Measurements from ENCODE around the gene POLA1.

The POLA1 gene

GRCh38 chrX:25010784-25011588 lies 317.3 kb downstream of the POLA1 start:
- DNase-seq (ENCODE audit: low spot score): no peak

- DNase-seq (ENCODE audit: low spot score): no peak
These were observed 318.1 kb downstream of the POLA1 start for GRCh38 chrX:25011589-25012432.

- DNase-seq (ENCODE audit: low spot score): peak; percentile 66
These were observed 318.7 kb downstream of the POLA1 start for GRCh38 chrX:25012433-25012735.

- DNase-seq (ENCODE audit: low spot score): peak; percentile 61
These were observed 319.3 kb downstream of the POLA1 start for GRCh38 chrX:25012793-25013631.

GRCh38 chrX:25013632-25014365 lies 320.1 kb downstream of the POLA1 start:
- DNase-seq (ENCODE audit: low spot score): no peak

- DNase-seq (ENCODE audit: low spot score): no peak
These were observed 320.7 kb downstream of the POLA1 start for GRCh38 chrX:25014366-25014838.

- DNase-seq (ENCODE audit: low spot score): peak; percentile 94
These were observed 322.0 kb downstream of the POLA1 start, which contains the start of gene ARX for GRCh38 chrX:25015486-25016360. Gene ARX (minus strand): TSS chrX:25015965. CDS start chrX:25015737, 228 bp downstream.

GRCh38 chrX:25016361-25016671 lies 322.6 kb downstream of the POLA1 start:
- DNase-seq (ENCODE audit: low spot score): no peak

GRCh38 chrX:25016938-25017598 lies 323.4 kb downstream of the POLA1 start:
- no peak for DNase-seq (ENCODE audit: low spot score)

GRCh38 chrX:25017667-25018247 lies 324.0 kb downstream of the POLA1 start:
- DNase-seq (ENCODE audit: low spot score): no peak

GRCh38 chrX:25018682-25019081 lies 325.0 kb downstream of the POLA1 start:
- no peak for DNase-seq (ENCODE audit: low spot score)

GRCh38 chrX:25019707-25020390 lies 326.1 kb downstream of the POLA1 start:
- no peak for DNase-seq (ENCODE audit: low spot score)

- peak; percentile 63 for DNase-seq (ENCODE audit: low spot score)
These were observed 326.7 kb downstream of the POLA1 start for GRCh38 chrX:25020391-25020904.

- peak; percentile 91 for DNase-seq (ENCODE audit: low spot score)
These were observed 327.3 kb downstream of the POLA1 start for GRCh38 chrX:25020905-25021449.

GRCh38 chrX:25022499-25023325 lies 329.0 kb downstream of the POLA1 start:
- DNase-seq (ENCODE audit: low spot score): no peak

GRCh38 chrX:25023908-25024307 lies 330.2 kb downstream of the POLA1 start:
- no peak for DNase-seq (ENCODE audit: low spot score)

- DNase-seq (ENCODE audit: low spot score): no peak
These were observed 331.9 kb downstream of the POLA1 start for GRCh38 chrX:25025615-25026014.

GRCh38 chrX:25026576-25026975 lies 332.9 kb downstream of the POLA1 start:
- DNase-seq (ENCODE audit: low spot score): no peak
